B cell (primary cell): Measurements from ENCODE around the gene RNF213.

Experiments used
- CTCF ChIP-seq: fragments of 200-600 bp; IDR thresholded peaks from one replicate; pipeline ENCODE4 v1.8.0; 2022; ENCODE audit warnings: antibody characterized with exemption, mild to moderate bottlenecking
- EZH2 ChIP-seq: IDR thresholded peaks from 2 replicates; pipeline ENCODE4 v1.6.1; 2012; ENCODE audit warnings: borderline replicate concordance, low read depth, mild to moderate bottlenecking, moderate library complexity, low read length; ENCODE audit not compliant: insufficient read depth, poor library complexity, severe bottlenecking

DNA sequence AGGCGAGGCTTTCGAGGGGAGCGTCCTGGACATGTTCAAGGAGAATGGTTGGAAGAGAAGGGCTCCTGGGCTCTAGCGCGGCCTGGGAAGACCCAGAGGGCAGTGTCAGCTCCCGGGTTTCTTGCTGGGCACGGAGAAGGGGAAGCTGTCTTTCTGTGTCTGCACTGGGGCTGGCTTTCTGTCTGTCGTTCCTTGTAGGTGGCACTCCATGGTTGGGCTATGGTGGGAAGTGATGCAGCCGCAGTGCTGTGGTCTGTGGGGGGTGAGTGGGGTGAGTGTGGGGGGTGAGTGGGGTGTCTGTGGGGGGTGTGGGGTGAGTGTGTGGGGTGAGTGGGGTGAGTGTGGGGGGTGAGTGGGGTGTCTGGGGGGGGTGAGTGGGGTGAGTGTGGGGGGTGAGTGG is 13.7 kb downstream of the RNF213 start:
- no peak for TF ChIP-seq EZH2
- TF ChIP-seq CTCF = no peak
